GM18858 (cell line): ENCODE results near the gene TNMD.

Experiments
- ATAC-seq: cut with Tn5 transposase; IDR thresholded peaks from one replicate; pipeline ENCODE4 v1.9.1; 2021; ENCODE audit not compliant: unreplicated experiment

Gene TNMD

DNA sequence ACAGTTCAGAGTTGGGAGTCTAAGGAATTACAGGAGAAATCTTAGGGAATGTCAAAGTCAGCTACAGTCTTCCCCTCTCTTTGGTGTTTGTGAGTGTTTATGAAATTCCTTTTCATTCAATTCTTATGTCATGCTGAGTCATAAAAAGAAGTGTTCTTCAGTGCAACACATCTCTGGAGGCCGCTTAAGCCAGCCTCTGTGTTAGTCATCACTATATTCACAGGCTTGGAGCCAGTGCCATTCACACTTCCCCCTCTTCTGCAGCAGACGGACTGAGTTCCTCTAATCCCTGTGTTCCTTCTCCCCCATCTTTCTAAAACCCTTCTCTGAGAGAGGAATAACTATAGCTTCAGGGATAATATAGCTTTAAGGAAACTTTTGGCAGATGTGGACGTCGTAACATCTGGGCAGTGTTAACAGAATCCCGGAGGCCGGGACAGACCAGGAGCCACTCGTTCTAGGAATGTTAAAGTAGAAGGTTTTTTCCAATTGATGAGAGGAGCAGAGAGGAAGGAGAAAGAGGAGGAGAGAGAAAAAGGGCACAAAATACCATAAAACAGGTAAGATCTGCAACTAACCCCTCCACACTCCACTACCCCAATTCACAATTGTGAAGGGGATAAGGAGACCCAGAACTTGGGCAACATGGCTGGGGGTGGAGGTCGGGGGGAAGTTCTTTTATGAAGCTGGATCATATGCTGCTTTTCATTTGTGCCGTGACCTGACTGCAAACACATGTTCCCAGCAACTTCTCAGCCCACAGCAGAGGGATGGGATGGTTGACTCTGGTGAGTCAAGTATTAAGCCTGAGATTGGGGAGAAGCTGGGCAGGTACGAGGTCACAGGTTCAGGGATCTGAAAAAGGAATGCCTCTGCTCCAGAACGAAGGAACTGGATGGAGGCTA lies 59.5 kb downstream of the TNMD start, which contains the start of gene SRPX2:
Gene SRPX2, plus strand, starts transcription at position 244 of the 905 bp plus-strand sequence. CDS start 2,124 bp downstream, outside the sequence.
- peak; percentile 74 for ATAC-seq

DNA sequence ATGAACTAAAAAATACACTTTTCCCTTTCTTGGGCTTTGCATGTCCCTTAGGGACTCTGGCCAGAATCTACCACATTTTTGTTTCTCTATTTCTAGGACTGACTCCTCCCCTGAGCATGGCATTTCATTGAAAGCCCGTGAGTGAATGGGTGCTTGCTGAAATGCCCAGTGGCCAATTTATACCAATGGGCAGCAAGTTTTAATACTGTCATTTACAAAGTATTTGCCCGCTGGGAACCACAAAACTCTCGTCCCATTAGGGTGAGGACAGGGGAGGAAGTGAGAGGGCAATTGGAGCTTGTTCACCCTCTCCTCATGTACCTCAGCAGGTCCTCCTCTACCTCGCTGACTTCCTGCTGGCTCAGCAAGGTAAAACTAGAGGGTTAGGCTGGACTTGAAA lies 60.4 kb downstream of the TNMD start:
- ATAC-seq, result no peak

DNA sequence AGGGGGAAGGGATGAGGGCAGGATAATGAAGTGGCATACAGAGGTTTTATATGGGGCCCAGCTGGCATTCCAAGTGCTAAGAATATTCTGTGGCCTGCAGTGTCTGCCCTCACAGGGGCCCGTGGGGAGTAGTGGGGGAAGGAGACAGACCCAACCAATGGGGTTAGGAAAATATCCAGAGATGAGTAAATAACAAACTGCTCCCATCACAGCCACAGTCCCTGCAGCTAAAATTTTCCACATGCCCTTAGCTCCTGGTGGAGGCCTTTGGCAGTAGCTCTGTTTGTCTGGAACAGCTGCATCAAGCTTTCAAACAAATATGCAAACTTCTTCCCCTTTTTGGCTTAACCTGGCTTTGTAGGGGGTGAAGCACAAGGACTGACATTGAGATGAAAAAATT lies 62.4 kb downstream of the TNMD start:
- no peak for ATAC-seq

DNA sequence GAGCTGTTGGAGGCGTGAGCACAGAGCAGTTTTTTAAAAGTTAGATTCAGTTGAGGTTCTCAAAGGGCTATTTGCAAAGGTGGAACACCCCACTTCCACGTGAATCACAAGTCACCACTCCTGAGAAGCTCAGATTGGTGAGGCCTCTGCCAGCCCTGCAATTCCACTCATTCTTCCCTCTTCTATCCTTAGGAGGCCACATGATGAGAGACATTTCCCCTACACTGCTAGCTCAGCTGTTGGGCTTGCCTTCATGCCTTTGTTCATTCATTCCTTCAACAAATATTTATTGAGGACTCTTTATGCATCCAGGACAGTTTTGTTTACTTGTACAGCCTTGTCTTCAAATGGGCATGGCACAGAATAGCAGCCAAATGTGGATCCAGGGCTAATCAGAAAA lies 63.0 kb downstream of the TNMD start:
- ATAC-seq, result no peak

DNA sequence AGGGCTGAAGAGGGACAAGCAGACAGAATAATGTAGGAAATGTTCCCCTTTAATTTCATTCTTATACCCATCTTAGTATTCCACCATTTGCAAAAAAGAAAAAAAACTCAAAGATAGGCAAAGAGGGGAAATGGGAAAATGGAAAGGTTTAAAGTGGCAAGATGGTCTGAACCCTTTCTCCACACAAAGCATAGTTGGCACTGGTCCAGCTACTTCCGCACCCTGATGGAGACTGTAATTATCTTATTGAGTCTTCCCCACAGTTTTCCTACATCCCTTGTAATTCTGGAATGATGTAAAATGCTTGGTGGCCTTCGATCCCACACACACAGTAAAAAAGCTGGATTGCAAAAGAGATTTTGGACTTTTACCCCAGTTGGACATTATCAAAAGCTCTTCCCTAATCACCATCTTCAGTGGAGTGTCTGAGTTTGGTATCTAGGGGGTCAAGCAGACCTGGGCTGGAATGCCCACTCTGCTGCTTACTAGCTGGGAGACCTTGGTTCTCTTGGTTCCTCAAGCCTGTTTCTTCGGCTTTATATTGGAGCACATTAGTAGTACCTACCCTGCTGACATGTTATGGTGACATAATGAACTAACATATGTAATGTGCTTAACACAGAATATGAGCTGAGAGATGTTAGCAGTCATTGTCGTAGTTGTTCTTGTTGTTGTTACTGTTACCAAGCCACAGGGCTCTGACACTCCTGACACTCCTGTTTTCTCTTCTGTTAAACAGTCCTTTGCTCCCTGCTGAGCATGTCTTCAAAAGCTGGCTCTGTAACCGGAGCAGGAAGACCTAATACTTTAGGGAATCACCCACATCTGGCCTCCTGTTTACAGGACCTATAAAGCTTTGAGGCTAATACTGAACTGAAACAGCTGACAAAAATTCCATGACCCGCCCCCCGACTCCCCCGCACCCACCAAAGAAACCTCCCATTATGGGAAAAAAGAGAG lies 64.0 kb downstream of the TNMD start:
- ATAC-seq, result no peak
